ENCODE data around the gene STXBP6.

DNA sequence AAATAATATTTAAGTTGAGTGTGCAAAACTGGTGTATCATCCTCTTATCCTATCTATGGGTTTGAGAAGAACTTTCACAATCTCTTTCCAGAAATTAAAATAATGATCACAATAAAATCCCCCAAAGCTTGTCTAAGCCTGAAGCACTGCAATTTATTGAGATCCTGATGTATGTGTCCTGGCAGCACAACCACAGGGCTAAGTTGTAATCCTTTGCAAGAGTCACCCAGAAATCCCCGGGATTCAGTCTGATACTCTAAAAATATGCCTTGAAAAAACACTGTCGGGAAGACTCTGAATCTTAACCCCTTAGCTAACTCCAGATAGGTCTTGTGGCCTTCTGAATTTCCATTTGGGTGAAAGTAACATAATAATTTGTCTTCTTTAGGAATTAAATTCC lies 40.3 kb upstream of the STXBP6 start:
- TF ChIP-seq CTCF (conservative IDR thresholded peaks at IDR 0.05) = no peak
- no peak for TF ChIP-seq EZH2 (IDR thresholded peaks at IDR 0.05; ENCODE audit: low read depth)

Data from PC-9 (cell line).